DOHH2 (cell line): ENCODE measurements around the gene SLC12A7.

Experiments
- CTCF ChIP-seq: fragments of 200-600 bp; sonication (generic); IDR thresholded peaks from one replicate; pipeline ENCODE4 v1.5.1; 2014; ENCODE audit warnings: antibody characterized with exemption, mild to moderate bottlenecking, low read depth, low read length; ENCODE audit not compliant: poor library complexity, severe bottlenecking
- EZH2phosphoT487 ChIP-seq: fragments of 200-600 bp; sonication (generic); IDR thresholded peaks from 2 replicates; pipeline ENCODE4 v1.6.1; 2017; ENCODE audit warnings: borderline replicate concordance, mild to moderate bottlenecking, antibody characterized with exemption, low read length, moderate library complexity, mixed read lengths

- no peak for TF ChIP-seq CTCF
- no peak for TF ChIP-seq EZH2phosphoT487
These were observed 60.5 kb downstream of the SLC12A7 start for GRCh38 chr5:1051366-1051720.
